HL-60/S4 treated with phorbol 12-myristate 13-acetate at 8.2 ng/mL for 4 days and 3 days (cell line): ENCODE data around the gene ASMTL.
"Not testable (repeated sequence)": the region's sequence is repeated elsewhere in the genome, so short reads cannot be mapped to it uniquely, and the experiment has no call there.

Experiments
- in situ Hi-C: fragments of 300-500 bp; cut with MboI; formaldehyde crosslinking; loops from 2 replicates; pipeline ENCODE4 v1.15.0; 2022; ENCODE audit warnings: low sequenced_read_pairs

Gene ASMTL

DNA sequence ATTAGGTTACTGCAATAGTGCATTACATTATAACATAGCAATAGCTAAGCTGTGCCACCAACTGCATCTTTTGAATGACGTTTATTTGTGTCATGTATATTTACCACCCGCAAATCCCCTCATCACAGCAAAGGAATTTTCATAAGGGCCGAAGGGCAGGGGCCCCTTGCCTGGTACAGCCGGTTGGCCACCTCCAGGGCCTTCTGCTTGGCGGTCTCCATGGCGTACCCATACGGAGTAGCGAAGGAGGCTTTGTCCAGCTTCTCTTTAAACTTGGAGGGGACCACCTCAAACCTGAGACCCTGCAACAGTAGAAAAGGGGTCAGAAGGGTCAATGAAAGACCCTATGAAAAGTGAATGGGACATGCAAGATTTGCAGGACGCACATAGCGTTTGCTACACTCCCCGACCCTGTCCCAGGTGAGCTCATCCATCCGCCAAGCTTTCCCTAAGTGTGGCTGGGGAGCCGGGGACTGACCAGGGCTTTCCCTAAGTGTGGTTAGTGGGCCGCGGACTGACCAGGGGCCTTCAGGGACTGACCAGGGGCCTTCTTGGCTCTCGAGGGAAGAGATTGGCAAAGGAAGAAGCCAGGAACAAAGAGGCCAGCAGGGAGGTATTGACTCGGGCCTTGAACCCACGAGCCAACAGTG is 10.6 kb downstream of the ASMTL start:
- in situ Hi-C loops = no loop called here

DNA sequence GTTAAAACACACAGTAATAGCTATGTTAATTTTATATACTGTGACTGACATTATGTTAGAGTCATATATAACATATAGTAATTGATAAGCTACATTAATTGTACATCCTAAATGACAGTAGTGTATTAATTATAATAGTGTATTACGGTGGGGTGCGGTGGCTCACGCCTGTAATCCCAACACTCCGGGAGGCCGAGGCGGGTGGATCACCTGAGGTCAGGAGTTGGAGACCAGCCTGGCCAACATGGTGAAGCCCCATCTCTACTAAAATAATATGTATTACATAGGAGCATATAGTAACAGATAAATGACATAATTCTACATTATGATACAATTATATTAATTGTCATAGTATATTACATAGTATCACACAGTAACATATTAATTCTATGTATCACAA is 12.2 kb downstream of the ASMTL start:
- in situ Hi-C loops = no loop called here

DNA sequence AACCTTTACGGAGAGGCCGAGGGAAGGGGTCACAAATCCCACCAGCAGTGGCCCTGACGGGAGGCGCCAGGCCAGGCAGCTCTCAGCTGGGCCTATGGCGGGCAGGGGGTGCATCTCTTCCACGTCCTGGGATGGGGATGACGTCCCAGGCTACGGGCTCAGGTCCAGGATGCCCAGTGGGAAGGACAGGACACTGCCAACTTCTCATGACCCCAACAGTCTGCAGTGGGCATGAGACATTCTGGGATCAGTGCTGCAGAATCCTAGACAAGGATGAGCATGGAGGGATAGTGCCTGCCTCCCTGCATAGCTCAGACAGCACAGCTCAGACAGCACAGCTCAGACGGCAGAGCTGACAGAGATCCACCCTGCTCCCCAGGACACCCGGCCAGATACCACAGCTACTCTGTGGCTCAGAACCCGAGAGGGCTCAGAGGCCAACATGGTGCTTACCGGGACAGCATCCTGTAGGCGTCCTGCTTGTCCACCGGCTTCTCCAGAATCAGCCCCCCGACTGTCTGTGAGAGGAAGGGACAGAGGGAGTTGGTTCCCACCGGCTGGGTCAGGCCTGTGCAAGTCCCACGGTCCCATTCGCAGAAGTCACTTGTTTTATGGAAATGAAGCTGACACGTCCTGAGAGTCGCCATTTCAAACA is 17.3 kb downstream of the ASMTL start:
- in situ Hi-C loops = no loop called here

DNA sequence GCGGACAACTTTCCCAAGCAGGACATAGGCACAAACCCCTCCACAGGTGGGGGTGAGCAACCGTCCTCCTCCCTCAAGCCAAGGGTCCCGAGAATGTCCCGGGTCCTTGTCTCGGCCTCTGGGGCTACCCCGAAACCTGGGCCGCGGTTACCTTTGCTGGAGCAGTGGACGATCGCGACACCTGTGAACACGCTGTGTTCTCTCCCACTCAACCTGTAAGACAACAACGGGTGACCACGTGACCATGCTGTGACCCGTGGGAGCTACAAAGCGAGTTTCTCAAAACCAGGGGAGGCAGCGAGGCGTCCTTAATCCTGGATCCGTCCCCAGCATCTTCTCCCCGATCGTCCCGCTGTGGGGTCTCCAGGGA is 17.9 kb downstream of the ASMTL start:
- in situ Hi-C loops = no loop called here

DNA sequence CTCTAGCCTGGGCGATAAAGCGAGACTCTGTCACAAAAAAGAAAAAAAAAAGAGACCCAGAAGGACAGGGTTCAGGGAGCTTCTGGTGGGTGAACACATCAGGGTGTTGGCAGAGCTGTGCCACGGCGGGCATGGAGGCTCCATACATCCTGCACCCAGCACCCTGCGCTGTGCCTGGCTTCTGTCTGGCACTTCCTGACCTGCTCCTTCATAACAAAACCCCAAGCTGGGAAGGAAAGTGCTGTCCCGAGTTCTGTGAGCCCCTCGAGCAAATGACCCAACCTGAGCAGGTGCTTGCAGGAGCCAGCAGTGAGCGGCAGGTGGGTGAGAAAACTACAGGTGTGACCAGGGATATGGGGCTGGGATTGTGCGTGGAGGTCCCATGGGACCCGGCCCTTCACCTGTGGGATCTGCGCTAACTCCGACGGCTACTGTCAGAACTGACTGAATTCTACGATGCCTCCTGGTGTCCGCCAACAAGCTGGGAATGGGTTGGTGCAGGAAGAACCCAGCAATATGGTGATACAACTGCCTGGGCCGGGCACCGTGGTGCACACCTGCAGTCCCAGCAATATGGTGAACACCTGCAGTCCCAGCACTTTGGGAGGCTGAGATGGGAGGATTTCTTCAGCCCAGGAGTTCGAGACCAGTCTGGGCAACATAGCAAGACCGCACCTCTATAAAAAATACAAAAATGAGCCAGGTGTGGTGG is 18.9 kb downstream of the ASMTL start:
- in situ Hi-C loops = no loop called here

DNA sequence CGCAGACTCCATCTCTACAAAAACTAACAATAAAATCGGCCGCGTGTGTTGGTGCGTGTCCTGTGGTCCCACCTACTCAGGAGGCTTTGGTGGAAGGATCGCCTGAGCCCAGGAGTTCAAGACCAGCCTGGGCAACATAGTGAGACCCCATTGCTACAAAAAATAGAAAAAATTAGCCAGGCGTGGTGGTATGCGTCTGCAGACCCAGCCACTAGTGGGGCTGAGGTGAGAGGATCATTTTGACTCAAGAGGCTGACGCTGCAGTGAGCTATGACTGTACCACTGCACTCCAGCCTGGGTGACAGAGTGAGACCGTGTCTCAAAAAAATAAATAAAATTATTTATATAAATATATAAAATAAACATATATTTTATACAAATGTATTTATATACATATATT is 22.3 kb downstream of the ASMTL start:
- in situ Hi-C loops = no loop called here

DNA sequence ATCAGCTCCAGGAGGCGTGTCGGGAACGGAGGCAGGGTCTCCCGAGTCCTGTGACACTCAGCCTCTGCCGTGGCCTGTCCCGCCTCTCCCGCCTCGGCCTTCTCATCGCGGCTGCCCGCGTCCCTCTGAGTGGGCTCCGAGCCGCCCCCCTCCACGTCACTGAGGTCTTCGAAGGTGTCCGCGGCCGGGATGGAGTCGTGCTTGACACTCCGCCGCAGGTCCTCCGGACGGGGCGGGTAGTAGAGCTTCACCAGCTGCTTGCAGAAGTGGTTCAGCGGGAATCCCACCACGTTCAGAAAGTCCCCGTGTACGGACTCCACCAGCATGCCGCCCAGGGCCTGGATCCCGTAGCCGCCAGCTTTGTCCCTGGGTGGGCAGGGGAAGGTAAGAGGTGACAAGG is 25.0 kb downstream of the ASMTL start:
- in situ Hi-C loops = no loop called here

DNA sequence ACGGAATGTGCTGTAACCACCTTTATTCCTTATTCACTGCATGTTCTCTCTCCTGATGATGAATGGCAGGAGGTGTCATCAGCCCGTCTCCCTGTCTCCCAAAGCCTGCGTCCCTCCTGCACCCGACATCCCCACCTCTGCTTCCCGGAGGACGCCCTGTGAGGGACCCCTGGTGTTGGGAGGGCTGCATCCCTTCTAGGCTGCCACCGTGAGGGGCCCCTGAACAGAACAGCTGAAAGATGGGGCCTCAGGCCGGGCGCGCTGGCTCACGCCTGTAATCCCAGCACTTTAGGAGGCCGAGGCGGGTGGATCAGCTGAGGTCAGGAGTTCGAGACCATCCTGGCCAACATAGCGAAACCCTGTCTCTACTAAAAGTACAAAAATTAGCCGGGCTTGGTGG is 26.4 kb downstream of the ASMTL start:
- in situ Hi-C loops = not testable (repeated sequence)

DNA sequence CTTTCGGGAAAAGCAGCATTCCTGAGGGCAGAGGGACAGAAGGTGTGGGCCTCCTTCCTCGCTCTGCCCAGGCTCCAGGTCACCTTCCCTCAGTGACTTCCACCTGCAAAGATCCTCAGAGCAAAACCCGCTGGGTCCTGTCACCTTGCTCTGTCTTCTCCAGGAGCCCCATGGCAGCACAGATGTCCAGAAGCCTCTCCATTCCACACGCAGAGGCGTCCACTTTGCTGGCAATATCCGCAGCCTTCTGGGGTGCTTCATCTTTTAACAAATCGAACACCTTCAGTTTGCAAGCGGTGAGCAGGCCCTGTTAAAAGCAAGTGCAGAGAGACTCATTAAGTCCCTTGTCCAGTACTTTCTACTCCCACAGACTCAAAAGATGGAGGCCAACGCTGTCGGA is 27.3 kb downstream of the ASMTL start:
- in situ Hi-C loops = no loop called here

DNA sequence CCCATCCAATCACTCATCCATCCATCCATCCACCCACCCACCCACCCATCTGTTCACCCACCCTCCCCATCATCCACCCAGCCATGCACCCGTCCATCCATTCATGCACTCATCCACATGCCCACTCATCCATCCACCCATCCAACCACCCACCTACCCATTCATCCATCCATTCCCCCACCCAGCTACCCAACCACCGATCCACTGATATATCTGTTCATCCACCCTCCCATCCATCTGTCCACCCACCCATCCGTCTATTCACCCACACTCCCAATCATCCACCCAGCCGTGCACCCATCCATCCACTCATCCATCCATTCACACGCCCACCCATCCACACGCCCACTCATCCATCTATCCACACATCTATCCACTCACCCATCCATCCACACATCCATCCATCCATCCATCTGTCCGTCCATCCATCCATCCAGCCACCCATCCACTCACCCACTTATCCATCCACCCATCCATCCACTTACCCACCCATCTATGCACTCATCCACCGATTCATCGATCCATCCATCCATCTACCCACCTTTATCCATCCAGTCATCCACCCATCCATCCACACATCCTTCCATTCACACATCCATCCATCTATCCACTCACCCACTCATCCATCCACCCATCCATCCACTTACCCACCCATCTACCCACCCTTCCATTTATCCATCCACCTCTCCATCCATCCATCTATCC is 28.4 kb downstream of the ASMTL start:
- in situ Hi-C loops = no loop called here

DNA sequence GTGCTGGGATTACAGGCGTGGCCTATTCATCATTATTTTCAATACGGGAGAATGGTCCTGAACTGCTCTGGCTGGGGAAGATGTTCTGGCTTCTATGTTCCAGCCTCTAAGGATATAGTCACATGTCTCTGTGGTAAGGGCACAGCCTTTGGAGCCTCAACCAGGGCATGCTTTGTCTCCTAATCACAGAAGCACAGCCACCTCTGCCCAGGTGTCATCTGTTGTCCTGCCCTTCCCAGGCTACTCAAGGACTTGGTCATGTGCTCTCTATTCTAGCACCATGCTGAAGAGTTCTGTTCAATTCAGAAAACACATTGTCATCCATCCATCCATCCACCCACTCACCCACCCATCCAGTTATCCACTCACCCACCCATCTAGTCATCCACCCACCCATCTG is 29.5 kb downstream of the ASMTL start:
- in situ Hi-C loops = no loop called here

DNA sequence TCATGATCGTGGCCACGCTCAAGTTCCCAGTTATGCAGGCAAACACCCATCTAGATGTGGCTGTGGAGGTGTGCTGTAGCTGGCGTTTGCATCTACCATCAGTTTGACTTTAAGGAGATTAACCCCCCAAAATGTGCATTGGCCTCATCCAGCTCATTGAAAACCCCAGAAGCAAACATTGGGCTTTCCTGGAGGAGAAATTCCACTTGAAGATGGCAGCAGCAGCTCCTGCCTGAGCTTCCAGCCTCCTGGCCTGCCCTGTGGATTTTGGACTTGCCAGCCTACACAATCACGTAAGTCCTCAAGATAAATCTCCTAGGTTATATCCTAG is 30.6 kb downstream of the ASMTL start:
- in situ Hi-C loops = no loop called here

DNA sequence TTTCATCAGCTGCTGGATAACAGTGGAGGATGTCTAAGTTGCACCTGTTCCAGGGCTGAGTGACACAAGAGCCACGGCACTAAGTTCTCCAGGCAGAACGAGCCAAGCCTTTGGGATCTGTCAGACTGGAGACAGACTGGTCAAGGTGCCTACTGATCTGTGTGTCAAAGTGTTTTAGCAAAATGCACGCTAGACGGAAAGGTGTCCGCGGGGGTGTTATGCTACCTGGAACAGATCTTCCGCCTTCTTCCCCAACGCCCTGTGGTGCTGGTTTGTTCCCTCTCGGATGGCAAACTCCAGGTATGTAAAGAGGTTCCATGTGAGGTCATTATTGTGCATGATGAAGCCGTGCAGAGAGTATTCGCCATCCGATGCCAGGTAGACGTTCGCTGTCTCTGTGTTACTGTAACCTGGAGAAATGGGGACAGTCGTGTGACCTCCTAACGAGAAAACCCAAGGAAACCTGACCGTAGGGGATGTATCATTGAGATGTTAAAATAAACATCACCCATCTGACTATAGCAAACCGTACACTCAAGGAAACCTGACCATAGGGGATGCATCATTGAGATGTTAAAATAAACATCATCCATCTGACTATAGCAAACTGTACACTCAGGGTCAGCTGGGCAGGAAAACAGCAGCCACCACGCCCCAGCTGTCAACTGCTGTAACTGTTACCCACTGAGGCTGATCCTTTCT is 31.1 kb downstream of the ASMTL start:
- in situ Hi-C loops = no loop called here

DNA sequence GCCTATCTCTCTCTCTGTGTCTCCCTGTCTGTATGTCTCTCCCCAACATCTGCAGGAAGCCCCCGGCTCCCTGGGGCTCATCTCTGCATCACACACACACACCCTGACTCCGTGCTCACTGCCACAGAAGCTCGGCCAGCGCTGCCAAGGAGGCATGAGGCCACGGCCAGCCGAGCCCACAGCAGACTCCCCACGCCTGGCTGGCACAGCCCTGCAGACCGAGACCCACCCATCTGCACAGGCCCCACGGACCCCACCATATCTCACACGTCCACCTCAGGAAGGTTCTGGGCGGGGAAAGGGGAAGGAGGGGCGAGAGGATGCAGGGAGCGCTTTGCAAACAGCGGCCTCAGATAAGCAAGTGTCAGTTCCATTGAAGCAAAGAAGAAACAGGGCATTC is 32.3 kb downstream of the ASMTL start:
- in situ Hi-C loops = no loop called here

DNA sequence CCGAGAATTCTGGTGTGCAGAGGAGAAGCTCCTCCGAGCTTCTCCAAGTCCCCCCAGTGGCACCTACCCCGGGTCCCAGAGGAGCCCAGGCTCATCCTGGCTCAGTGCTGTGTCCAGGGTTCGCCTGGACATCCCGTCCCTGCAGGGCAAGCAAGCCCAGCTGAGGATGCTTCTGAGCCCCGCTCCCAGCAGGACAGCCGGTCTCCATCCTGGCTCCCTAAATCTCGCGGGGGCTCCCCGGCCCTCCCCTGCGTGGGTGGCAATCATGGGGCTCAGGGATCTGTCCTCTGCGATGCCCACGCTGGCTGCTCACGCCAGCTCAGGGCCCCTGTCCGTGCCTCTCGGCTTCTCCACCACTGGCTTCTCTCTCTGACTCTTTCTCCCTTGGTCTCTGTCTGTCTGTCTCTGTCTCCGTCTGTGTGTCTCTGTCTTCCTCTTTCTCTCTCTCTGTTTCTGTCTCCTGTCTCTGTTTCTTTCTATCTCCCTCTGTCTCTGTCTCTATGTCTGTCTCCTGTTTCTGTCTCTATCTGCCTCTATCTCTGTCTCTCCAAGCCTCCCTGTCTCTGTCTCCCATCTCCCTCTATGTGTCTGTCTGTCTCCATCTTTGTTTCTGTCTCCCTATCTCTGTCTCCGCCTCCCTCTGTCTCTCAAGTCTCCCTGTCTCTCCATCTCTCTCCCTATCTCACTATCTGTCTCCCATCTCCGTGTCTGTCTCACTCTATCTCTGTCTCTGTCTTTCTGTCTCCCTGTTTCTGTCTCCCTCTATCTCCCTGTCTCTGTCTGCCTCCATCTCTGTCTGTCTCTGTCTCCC is 33.0 kb downstream of the ASMTL start:
- in situ Hi-C loops = no loop called here

DNA sequence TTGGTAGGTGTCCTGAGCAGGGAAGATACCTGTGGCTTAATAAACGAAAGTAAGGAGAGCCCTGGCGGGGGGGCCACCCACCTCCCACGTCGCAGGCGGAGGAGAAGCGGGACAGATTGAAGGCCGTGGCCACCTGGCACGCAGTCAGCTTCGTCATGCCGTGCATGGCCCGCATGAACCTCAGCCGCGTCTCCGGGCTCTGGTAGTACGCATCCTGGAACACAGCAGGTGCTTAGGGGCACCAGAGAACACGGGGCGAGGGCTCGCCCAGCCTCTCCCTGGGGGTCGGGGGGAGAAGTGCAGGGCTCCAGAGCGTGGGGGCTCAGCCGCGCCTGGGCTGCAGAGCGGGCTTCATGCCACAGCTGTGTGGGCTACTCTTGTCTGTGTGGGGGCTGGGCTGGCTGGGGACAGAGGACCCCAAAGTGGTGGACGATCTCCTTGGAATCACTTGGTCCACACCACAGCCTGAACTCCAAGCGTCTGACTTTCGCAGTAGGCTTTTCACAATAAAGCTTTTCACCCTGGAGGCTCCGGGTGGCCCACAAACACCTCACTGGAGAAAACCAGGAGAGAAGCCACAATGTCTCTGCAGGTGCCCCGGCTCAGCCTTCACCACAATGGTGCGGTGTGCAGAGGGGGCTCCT is 33.7 kb downstream of the ASMTL start:
- in situ Hi-C loops = no loop called here

DNA sequence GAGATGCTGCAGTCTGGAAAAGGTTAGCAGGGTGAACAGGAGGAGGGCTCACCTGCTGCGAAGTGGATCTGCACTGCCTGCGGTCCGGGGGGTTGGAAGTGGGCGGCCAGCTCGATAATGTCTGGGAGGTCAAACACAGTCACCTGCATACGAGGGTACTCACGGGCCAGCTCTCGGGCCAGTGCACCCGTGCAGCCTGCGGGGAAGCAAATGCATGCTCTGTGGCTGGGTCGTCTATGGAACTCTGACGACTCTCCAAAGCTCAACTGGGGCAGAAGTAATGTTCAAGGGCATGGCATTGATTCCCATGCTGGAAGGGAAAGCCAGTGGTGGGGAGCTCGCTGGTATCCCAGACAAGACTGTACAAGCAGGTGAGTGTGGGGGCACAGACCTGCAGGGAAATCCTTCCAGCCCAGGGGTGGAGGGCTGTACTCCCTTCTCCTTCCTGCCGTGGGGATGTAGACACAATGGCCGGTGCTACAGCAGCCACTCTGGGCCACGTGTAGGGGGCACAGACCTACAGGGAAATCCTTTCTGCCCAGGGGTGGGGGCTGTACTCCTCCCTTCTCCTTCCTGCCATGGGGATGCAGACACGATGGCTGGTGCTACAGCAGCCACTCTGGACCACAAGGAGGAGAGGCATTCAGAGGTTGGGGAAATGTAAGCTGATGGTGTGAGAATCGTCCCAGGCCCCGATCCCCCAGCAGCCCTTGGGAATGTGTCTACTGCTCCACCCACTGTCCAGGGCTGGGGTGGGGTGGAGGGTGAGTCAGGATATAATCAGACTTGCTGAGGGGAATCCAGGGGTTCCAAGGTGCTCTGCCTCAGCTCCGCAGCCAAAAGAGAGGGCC is 34.6 kb downstream of the ASMTL start:
- in situ Hi-C loops = no loop called here

DNA sequence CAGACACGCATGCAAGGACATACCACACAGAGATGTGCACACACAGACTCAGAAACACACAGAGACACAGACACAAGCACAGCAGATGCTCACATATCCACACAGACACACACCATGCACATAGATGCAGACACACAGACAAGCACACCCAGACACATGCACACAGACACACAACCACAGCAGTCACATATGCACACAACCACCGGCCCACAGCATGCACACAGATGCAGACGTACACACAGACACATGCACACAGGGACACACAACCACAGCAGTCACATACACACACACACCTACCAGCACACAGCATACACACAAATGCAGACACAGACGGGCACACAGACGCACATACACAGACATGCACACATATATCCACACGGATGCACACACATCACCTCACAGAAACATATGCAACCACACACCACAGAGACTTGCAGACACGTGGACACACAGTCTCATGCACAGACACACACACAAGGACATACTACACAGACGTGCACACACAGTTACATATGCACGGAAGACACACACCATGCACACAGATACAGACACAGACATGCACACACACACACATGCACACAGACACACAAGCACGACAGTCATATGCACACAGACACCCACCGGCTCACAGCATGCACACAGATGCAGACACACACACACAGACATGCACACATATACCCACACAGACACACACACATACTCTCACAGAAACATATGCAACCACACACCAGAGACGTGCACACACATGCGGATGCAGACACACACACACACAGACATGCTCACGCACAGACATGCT is 35.5 kb downstream of the ASMTL start:
- in situ Hi-C loops = no loop called here
